ENCODE results near the gene ANKS1B.

ANKS1B gene

DNA sequence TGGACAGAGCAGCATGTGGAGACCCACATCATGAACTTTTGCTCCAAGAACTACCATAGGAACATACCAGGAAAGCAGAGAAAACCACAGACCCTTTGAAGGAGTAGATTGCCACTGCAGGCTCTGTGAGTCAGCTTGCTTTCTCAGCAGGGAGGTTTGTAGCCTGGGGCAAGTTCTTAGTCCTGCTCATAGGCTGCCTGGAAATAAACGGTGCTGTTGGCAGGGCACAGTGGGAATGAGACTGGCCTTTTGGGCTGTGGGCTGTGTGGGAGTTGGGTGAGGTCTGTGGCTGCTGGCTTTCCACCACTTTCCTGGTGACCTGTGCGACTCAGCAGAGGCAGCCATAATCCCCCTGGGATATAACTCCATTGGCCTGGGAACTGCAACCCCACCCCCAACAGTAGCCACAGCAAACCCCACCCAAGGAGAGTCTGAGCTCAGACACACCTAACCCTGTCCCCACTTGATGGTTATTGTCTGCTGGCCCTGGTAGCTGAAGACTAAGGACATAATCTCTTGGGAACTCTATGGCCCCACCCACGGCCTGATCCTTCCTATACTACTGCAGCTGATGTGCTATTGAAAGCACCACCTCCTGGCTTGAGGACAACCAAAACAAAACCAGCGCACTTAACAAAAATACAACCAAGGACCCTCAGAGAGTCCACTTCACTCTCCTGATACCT, 529.2 kb downstream of the ANKS1B start:
- TF ChIP-seq CEBPB (IDR thresholded peaks at IDR 0.05), result no peak
- TF ChIP-seq, protein P1, sequence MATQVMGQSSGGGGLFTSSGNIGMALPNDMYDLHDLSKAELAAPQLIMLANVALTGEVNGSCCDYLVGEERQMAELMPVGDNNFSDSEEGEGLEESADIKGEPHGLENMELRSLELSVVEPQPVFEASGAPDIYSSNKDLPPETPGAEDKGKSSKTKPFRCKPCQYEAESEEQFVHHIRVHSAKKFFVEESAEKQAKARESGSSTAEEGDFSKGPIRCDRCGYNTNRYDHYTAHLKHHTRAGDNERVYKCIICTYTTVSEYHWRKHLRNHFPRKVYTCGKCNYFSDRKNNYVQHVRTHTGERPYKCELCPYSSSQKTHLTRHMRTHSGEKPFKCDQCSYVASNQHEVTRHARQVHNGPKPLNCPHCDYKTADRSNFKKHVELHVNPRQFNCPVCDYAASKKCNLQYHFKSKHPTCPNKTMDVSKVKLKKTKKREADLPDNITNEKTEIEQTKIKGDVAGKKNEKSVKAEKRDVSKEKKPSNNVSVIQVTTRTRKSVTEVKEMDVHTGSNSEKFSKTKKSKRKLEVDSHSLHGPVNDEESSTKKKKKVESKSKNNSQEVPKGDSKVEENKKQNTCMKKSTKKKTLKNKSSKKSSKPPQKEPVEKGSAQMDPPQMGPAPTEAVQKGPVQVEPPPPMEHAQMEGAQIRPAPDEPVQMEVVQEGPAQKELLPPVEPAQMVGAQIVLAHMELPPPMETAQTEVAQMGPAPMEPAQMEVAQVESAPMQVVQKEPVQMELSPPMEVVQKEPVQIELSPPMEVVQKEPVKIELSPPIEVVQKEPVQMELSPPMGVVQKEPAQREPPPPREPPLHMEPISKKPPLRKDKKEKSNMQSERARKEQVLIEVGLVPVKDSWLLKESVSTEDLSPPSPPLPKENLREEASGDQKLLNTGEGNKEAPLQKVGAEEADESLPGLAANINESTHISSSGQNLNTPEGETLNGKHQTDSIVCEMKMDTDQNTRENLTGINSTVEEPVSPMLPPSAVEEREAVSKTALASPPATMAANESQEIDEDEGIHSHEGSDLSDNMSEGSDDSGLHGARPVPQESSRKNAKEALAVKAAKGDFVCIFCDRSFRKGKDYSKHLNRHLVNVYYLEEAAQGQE (IDR thresholded peaks at IDR 0.05; ENCODE audit: low read depth), result no peak
- no peak for TF ChIP-seq ZBTB7A (IDR thresholded peaks at IDR 0.05; ENCODE audit: low read depth)
- TF ChIP-seq NFIC (IDR thresholded peaks at IDR 0.05), result no peak
- no peak for TF ChIP-seq CREB1 (IDR thresholded peaks at IDR 0.05; ENCODE audit: low read depth)
- no peak for TF ChIP-seq TCF12 (IDR thresholded peaks at IDR 0.05; ENCODE audit: low read depth)
- TF ChIP-seq, protein P2, sequence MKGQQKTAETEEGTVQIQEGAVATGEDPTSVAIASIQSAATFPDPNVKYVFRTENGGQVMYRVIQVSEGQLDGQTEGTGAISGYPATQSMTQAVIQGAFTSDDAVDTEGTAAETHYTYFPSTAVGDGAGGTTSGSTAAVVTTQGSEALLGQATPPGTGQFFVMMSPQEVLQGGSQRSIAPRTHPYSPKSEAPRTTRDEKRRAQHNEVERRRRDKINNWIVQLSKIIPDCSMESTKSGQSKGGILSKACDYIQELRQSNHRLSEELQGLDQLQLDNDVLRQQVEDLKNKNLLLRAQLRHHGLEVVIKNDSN (IDR thresholded peaks at IDR 0.05), result no peak
- TF ChIP-seq EGR1 (IDR thresholded peaks at IDR 0.05), result no peak
- TF ChIP-seq RAD21 (IDR thresholded peaks at IDR 0.05; ENCODE audit: low read depth), result no peak
- TF ChIP-seq, protein P3, sequence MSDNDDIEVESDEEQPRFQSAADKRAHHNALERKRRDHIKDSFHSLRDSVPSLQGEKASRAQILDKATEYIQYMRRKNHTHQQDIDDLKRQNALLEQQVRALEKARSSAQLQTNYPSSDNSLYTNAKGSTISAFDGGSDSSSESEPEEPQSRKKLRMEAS (IDR thresholded peaks at IDR 0.05), result no peak
- TF ChIP-seq FOXM1 (IDR thresholded peaks at IDR 0.05; ENCODE audit: borderline replicate concordance, low read depth), result no peak
- TF ChIP-seq EP300 (IDR thresholded peaks at IDR 0.05; ENCODE audit: borderline replicate concordance), result no peak
- TF ChIP-seq YY1 (IDR thresholded peaks at IDR 0.05; ENCODE audit: low read depth), result no peak
- no peak for TF ChIP-seq TAF1 (IDR thresholded peaks at IDR 0.05; ENCODE audit: low read depth)
- TF ChIP-seq TEAD4 (IDR thresholded peaks at IDR 0.05), result no peak

DNA sequence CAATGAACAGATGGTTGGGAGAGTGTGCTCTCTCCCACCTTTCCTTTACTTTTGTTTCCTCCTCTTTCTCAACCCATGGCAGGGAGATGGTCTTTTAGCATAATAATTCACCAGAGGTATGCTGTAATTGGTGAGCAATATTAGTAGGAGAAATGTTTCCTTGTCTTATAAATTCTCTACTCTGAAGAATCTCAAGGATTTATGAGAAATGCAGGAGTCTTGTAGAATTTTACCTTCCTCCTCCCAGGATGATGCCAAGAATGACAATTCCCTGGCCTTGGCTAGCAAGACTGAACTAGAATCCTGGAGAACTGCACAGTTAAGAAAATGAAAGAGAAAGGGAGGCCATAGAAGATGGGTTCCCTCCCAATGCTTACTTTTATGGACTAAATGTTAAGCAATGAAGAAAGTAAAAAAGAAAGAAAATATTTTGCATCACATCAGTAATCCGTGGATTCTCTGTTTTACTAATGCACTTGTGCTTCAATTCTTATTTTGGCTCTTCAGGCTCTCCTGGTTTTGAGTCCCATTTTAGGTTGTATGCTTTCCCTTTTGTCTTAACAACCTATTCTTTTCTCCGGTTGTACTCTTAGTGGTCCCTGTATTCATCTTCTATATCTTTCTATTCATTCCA, 530.1 kb downstream of the ANKS1B start:
- TF ChIP-seq CEBPB (IDR thresholded peaks at IDR 0.05), result no peak
- TF ChIP-seq YY1 (IDR thresholded peaks at IDR 0.05; ENCODE audit: low read depth), result no peak
- TF ChIP-seq, protein P3 (IDR thresholded peaks at IDR 0.05), result no peak
- TF ChIP-seq, protein P2 (IDR thresholded peaks at IDR 0.05), result no peak
- no peak for TF ChIP-seq EP300 (IDR thresholded peaks at IDR 0.05; ENCODE audit: borderline replicate concordance)
- no peak for TF ChIP-seq TCF12 (IDR thresholded peaks at IDR 0.05; ENCODE audit: low read depth)

DNA sequence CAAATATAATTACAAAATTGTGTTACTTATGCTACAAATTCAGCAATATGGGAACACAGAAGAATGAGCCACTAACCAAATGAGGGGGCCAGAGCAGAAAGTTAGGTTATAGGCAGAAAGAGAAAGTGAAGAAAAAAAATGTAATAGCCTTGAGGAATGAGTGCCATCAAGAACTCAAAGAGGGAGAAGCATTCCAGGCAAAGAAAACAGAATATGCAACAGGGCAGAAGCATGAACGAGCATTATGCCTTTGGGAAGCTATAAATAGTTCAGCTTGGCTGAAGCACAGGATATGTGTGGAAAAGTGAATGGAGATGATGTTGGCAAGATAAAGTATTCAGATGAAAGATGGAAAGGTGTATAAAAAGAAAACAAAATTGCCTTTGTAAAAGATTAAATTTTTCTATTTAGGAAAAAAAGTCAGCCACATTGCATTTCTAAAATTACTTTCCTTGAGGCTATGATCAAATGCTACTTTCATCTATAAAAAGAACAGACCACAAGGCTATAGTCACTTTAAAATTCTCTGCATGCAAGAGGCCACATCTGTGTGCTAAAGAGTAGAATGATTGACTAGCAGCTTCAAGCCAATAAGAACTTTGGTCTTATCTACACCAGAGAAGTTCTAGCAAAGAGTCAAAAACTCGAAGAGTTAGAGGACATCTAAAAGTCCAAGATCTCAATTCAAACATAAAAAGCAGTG, 530.7 kb downstream of the ANKS1B start:
- TF ChIP-seq TAF1 (IDR thresholded peaks at IDR 0.05; ENCODE audit: low read depth) (no peak), EP300 (IDR thresholded peaks at IDR 0.05; ENCODE audit: borderline replicate concordance) (no peak), YY1 (IDR thresholded peaks at IDR 0.05; ENCODE audit: low read depth) (no peak), EGR1 (IDR thresholded peaks at IDR 0.05) (no peak), FOXM1 (IDR thresholded peaks at IDR 0.05; ENCODE audit: borderline replicate concordance, low read depth) (no peak), CEBPB (IDR thresholded peaks at IDR 0.05) (no peak), TEAD4 (IDR thresholded peaks at IDR 0.05) (no peak)
- TF ChIP-seq, protein P1 (IDR thresholded peaks at IDR 0.05; ENCODE audit: low read depth), result no peak
- TF ChIP-seq, protein P3 (IDR thresholded peaks at IDR 0.05), result no peak
- TF ChIP-seq, protein P2 (IDR thresholded peaks at IDR 0.05), result no peak

DNA sequence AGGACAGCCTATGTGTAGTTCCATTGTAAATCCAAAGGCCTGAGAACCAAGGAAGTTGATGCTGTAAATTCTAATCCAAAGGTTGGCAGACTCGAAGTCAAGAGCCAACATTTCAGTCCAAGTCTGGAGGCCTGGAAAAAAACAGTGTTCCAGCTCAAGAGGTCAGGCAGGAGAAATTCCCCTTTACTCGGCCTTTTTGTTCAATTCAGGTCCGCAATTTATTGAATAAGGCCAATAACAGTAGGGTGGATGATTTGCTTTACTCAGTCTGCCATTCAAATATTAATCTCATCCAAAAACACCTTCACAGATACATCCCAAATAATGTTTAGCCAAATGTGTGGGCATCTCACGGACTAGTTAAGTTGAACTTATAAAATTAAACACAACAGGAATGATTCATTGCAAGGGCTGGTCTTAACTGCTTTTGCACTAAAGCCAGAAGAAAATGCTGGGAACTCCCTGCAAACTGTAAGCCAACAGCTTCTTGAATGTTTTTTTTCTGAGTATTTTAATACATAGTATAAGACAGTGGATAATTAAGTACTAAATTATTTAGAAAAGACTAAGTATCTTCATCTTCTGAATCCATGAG, 534.6 kb downstream of the ANKS1B start:
- TF ChIP-seq RAD21 (IDR thresholded peaks at IDR 0.05; ENCODE audit: low read depth) (no peak), EGR1 (IDR thresholded peaks at IDR 0.05) (no peak), YY1 (IDR thresholded peaks at IDR 0.05; ENCODE audit: low read depth) (no peak), FOXM1 (IDR thresholded peaks at IDR 0.05; ENCODE audit: borderline replicate concordance, low read depth) (no peak), TCF12 (IDR thresholded peaks at IDR 0.05; ENCODE audit: low read depth) (no peak), NFIC (IDR thresholded peaks at IDR 0.05) (no peak)
- TF ChIP-seq, protein P2 (IDR thresholded peaks at IDR 0.05), result no peak
- TF ChIP-seq, protein P1 (IDR thresholded peaks at IDR 0.05; ENCODE audit: low read depth), result no peak
